Measurements from ENCODE around the gene SEMA7A. TPM values are rescaled to one million over a fixed set of nuclear protein-coding genes. Genes with fewer than 3 reads are reported as not detected.

The SEMA7A gene
- total and polyA plus RNA-seq, 9 of the 15 experiments (the other 6 are each of a cell fraction or from before 2014, with no cell fraction given) = 0.04 to 8.2 (median 5.4) TPM; not detected in 1

GRCh38 chr15:74434263-74435136 is 742 bp upstream of the SEMA7A start:
- intact Hi-C loops (cut with micrococcal nuclease) (loop anchor here (5.0 kb wide), 1 partner anchor 53 kb away; no protein-coding TSS in a partner anchor), in situ Hi-C loops (cut with MboI) (loop anchor here (5.0 kb wide), 1 partner anchor 47 kb away; no protein-coding TSS in a partner anchor)
- Histone ChIP-seq H4K20me1 (replicated peaks; ENCODE audit: control insufficient read depth, insufficient read depth, low read length) (peaks cover 16% of the 10 kb centered on the region), H3K36me3 (ENCODE audit: control insufficient read depth, insufficient read depth, low read length) (peaks cover under 1% of the 10 kb centered on the region; the same call in 1 of the 3 replicates), H3K27me3 (ENCODE audit: control insufficient read depth in 2 of 2, insufficient read depth in 2 of 2, low read length in 2 of 2) (no peaks in the 10 kb centered on the region), H3K4me1 (replicated peaks in 1 of 2; ENCODE audit: control insufficient read depth in 2 of 2, insufficient read depth in 2 of 2, low read length in 2 of 2) (peaks cover 56 to 60% of the 10 kb centered on the region in 2 experiments), H3K79me2 (ENCODE audit: control insufficient read depth, insufficient read depth, low read length) (peaks cover 47% of the 10 kb centered on the region), H3K9ac (ENCODE audit: insufficient read depth in 1 of 2, low read depth in 2 of 2, low read length in 2 of 2) (peak overlapping the region; percentile 70 to 95), H3K4me3 (peak overlapping the region; percentile 73), H3K9me3 (replicated peaks; ENCODE audit: control insufficient read depth, insufficient read depth, low read depth, low read length) (no peaks in the 10 kb centered on the region), H2AFZ (ENCODE audit: low read depth, low read length) (peak overlapping the region; percentile 96), H3K27ac (ENCODE audit: extremely low read depth, low read depth, low read length) (peak overlapping the region; percentile 75), H3K9me1 (ENCODE audit: control insufficient read depth, insufficient read depth, low read length) (no peaks in the 10 kb centered on the region), H3K4me2 (ENCODE audit: insufficient read depth, low read length) (peak overlapping the region; percentile 90)
- FAIRE-seq = no peak
- TSS peak; percentile 95 for BruUV-seq (replicated peaks)
- ATAC-seq = peak; percentile 35
- POLR2A ChIA-PET = interaction anchor here (0.6 to 2.2 kb wide), 8 partner anchors 13 to 131 kb away, joined by 3 to 12 read pairs (median 4); partner anchors contain the start of gene ARID3B
- CTCF ChIA-PET (ENCODE audit: low intra/inter-chr PET ratio) = interaction anchor here (1.0 to 1.5 kb wide), 2 partner anchors 52 to 53 kb away, joined by 3 read pairs; no protein-coding TSS in a partner anchor
- WGBS (ENCODE audit: insufficient coverage, low coverage, missing lambda C conversion rate) = 42% methylated on average over 16 of the region's 16 CpGs
- no peak for DNase-seq (ENCODE audit: extremely low read depth in 1 of 4, low spot score in 3 of 4)
- TF ChIP-seq ETS1 (conservative IDR thresholded peaks at IDR 0.05; ENCODE audit: control insufficient read depth, low read depth, low read length) (no peak), ZNF583 (CRISPR knock-in tag; IDR thresholded peaks at IDR 0.05) (0 out of 2 replicates have a peak, but pooled peaks have one; percentile 29), TCF7L2 (IDR thresholded peaks at IDR 0.05; ENCODE audit: low read depth, low read length) (no peak), JUNB (CRISPR knock-in tag; conservative IDR thresholded peaks at IDR 0.05) (no peak), MAFF (IDR thresholded peaks at IDR 0.05; ENCODE audit: low read length) (no peak), TRIM28 (IDR thresholded peaks at IDR 0.05) (no peak), ZNF740 (CRISPR knock-in tag; IDR thresholded peaks at IDR 0.05) (no peak), ZNF740 (tag; IDR thresholded peaks at IDR 0.05) (0 out of 4 replicates have a peak, but pooled peaks of 1 of the 2 experiments have one; percentile 23), FOXJ2 (tag; IDR thresholded peaks at IDR 0.05) (0 out of 2 replicates have a peak, but pooled peaks have one; percentile 1), CBX8 (IDR thresholded peaks at IDR 0.05; ENCODE audit: borderline replicate concordance, extremely low read depth, low read depth, low read length, poor library complexity, severe bottlenecking) (no peak), SMARCA4 (IDR thresholded peaks at IDR 0.05) (peak; percentile 37; the same call in 1 of the 2 replicates), CREB3L1 (IDR thresholded peaks at IDR 0.05; ENCODE audit: borderline replicate concordance, low read depth) (no peak), EZH2 (IDR thresholded peaks at IDR 0.05; ENCODE audit: borderline replicate concordance, low read depth, low read length) (no peak), NCOA4 (IDR thresholded peaks at IDR 0.05; ENCODE audit: partially characterized antibody) (no peak), ZFP91 (CRISPR knock-in tag; IDR thresholded peaks at IDR 0.05) (0 out of 2 replicates have a peak, but pooled peaks have one; percentile 3)

Measured in K562 (cell line).